Panc1 (cell line): ENCODE data around the gene CSTPP1. TPM values are rescaled to one million over a fixed set of nuclear protein-coding genes. Genes with fewer than 3 reads are reported as not detected.

Source experiments
- microRNA-seq: library from miRNA; unstranded; fragments of <30 nt; microRNA quantifications from one replicate; pipeline ENCODE4 v1.1.0, GENCODE V29; 2020; ENCODE audit not compliant: unreplicated experiment
- total RNA-seq: library from RNA; stranded (reverse); gene quantifications from one replicate; pipeline ENCODE4 v1.2.1, GENCODE V29; 2021; ENCODE audit not compliant: unreplicated experiment

Gene CSTPP1
- total RNA-seq, 1 experiment from 2014 or later, result 29.0 TPM

Small RNA genes within 50 kb of the gene (microRNA-seq; reads per million reads assigned to microRNA genes)
- not detected for gene MIR6745

Other genes with a start within 250 kb of the CSTPP1 start
- 43.5 TPM for gene ARHGAP1, start 236.1 kb upstream of the CSTPP1 start, total RNA-seq
- gene ZNF408, start 235.7 kb upstream of the CSTPP1 start, total RNA-seq, result 19.8 TPM
- gene F2, start 217.5 kb upstream of the CSTPP1 start, total RNA-seq, result 0.64 TPM
- gene CKAP5, start 90.5 kb upstream of the CSTPP1 start, total RNA-seq, result 191 TPM
- 11.7 TPM for gene LRP4, start 18.2 kb upstream of the CSTPP1 start, total RNA-seq
- gene ARFGAP2, start 240.1 kb downstream of the CSTPP1 start, total RNA-seq, result 61.4 TPM
- 45.3 TPM for gene PACSIN3, start 249.7 kb downstream of the CSTPP1 start, total RNA-seq